Measurements from ENCODE around the gene SPG11. TPM values are rescaled to one million over a fixed set of nuclear protein-coding genes. Genes with fewer than 3 reads are reported as not detected.
"Not testable (repeated sequence)": the region's sequence is repeated elsewhere in the genome, so short reads cannot be mapped to it uniquely, and the experiment has no call there.

Gene SPG11
- total RNA-seq, 4 donors from 2014 or later = 123 to 182 (median 168) TPM

- intact Hi-C loops (cut with DNase I) = loop anchor here (10.0 kb wide), 1 partner anchor 250 kb away; the partner anchor contains the start of gene GOLM2
- H3K27ac ChIP-seq = no peak overlapping the region
- H3K4me3 ChIP-seq (replicated peaks in 1 of 3) = no peak overlapping the region
- no peak for TF ChIP-seq CTCF (IDR thresholded peaks at IDR 0.05)
- no peak for TF ChIP-seq POLR2A (IDR thresholded peaks at IDR 0.05)
- 95 to 97% methylated on average over 8 of the region's 8 CpGs for WGBS, 2 donors
- no peak for DNase-seq
- H3K27me3 ChIP-seq = no peaks in the 10 kb centered on the region
- H3K4me1 ChIP-seq = peaks cover 8 to 13% of the 10 kb centered on the region in 2 donors
- no peaks in the 10 kb centered on the region for H3K36me3 ChIP-seq
- H3K9me3 ChIP-seq = no peaks in the 10 kb centered on the region
Measured at GRCh38 chr15:44535092-44535491, 128.4 kb downstream of the SPG11 start.

- Histone ChIP-seq H3K27ac (no peak overlapping the region), H3K27me3 (no peaks in the 10 kb centered on the region), H3K4me1 (peaks cover 5 to 8% of the 10 kb centered on the region in 2 donors), H3K4me3 (replicated peaks in 1 of 3) (no peak overlapping the region), H3K36me3 (no peaks in the 10 kb centered on the region), H3K9me3 (no peaks in the 10 kb centered on the region)
- WGBS, 2 donors = 93 to 99% methylated on average over 3 of the region's 3 CpGs
- TF ChIP-seq CTCF (IDR thresholded peaks at IDR 0.05) = no peak
- no peak for TF ChIP-seq POLR2A (IDR thresholded peaks at IDR 0.05)
- intact Hi-C loops (cut with DNase I) = loop anchor here (10.0 kb wide), 1 partner anchor 248 kb away; the partner anchor contains the start of gene GOLM2
- DNase-seq = no peak
Measured at GRCh38 chr15:44532689-44533088, 130.8 kb downstream of the SPG11 start.

- H3K27ac ChIP-seq; DNase-seq; H3K27me3 ChIP-seq; H3K9me3 ChIP-seq; H3K4me3 ChIP-seq (replicated peaks in 1 of 3); H3K4me1 ChIP-seq; H3K36me3 ChIP-seq: not testable (repeated sequence)
- 94 to 98% methylated on average over 5 of the region's 5 CpGs for WGBS, 2 donors
- intact Hi-C loops (cut with DNase I) = loop anchor here (10.0 kb wide), 1 partner anchor 247 kb away; the partner anchor contains the start of gene GOLM2
Measured at GRCh38 chr15:44532275-44532674, 131.2 kb downstream of the SPG11 start.

GRCh38 chr15:44530653-44531052 is 132.8 kb downstream of the SPG11 start:
- TF ChIP-seq CTCF (IDR thresholded peaks at IDR 0.05) = no peak
- no peak for TF ChIP-seq POLR2A (IDR thresholded peaks at IDR 0.05)
- no peaks in the 10 kb centered on the region for H3K9me3 ChIP-seq
- intact Hi-C loops (cut with DNase I) = loop anchor here (10.0 kb wide), 1 partner anchor 246 kb away; the partner anchor contains the start of gene GOLM2
- no peak overlapping the region for H3K27ac ChIP-seq
- H3K27me3 ChIP-seq = no peaks in the 10 kb centered on the region
- H3K4me3 ChIP-seq (replicated peaks in 1 of 3) = no peak overlapping the region
- peaks cover 4 to 6% of the 10 kb centered on the region in 2 donors for H3K4me1 ChIP-seq
- 88 to 96% methylated on average over 3 of the region's 3 CpGs for WGBS, 2 donors
- no peak for DNase-seq
- H3K36me3 ChIP-seq = no peaks in the 10 kb centered on the region

GRCh38 chr15:44529864-44530604 is 133.4 kb downstream of the SPG11 start:
- Histone ChIP-seq H3K27ac (no peak overlapping the region), H3K36me3 (no peaks in the 10 kb centered on the region), H3K4me1 (peaks cover 0 to under 1% of the 10 kb centered on the region in 2 donors), H3K27me3 (no peaks in the 10 kb centered on the region), H3K9me3 (no peaks in the 10 kb centered on the region), H3K4me3 (replicated peaks in 1 of 3) (no peak overlapping the region)
- 68 to 71% methylated on average over 10 of the region's 10 CpGs for WGBS, 2 donors
- no peak for TF ChIP-seq CTCF (IDR thresholded peaks at IDR 0.05)
- no peak for TF ChIP-seq POLR2A (IDR thresholded peaks at IDR 0.05)
- no peak for DNase-seq
- intact Hi-C loops (cut with DNase I) = loop anchor here (10.0 kb wide), 1 partner anchor 245 kb away; the partner anchor contains the start of gene GOLM2

Measured in thyroid gland (tissue), 4 donors.